HG02870 (cell line): Measurements from ENCODE around the gene BLOC1S1.
"Not testable (repeated sequence)": the region's sequence is repeated elsewhere in the genome, so short reads cannot be mapped to it uniquely, and the experiment has no call there.

Source experiments
- ATAC-seq: cut with Tn5 transposase; IDR thresholded peaks from one replicate; pipeline ENCODE4 v1.9.1; 2021; ENCODE audit warnings: mild to moderate bottlenecking, moderate library complexity; ENCODE audit not compliant: unreplicated experiment

Gene BLOC1S1

GRCh38 chr12:55743406-55744339, 27.8 kb downstream of the BLOC1S1 start:
- peak; percentile 37 for ATAC-seq

- ATAC-seq, result no peak
Observed at GRCh38 chr12:55744340-55745030, 28.6 kb downstream of the BLOC1S1 start.

- no peak for ATAC-seq
Observed at GRCh38 chr12:55745361-55746173, 29.7 kb downstream of the BLOC1S1 start.

GRCh38 chr12:55746174-55746912, 30.5 kb downstream of the BLOC1S1 start:
- ATAC-seq, result no peak

- ATAC-seq, result no peak
Observed at GRCh38 chr12:55746913-55747231, 31.0 kb downstream of the BLOC1S1 start.

GRCh38 chr12:55748230-55748993, 32.6 kb downstream of the BLOC1S1 start:
- ATAC-seq, result no peak

- ATAC-seq, result no peak
Observed at GRCh38 chr12:55755246-55755645, 39.4 kb downstream of the BLOC1S1 start.

- no peak for ATAC-seq
Observed at GRCh38 chr12:55757701-55758100, 41.9 kb downstream of the BLOC1S1 start.

GRCh38 chr12:55758575-55758974, 42.7 kb downstream of the BLOC1S1 start:
- ATAC-seq, result not testable (repeated sequence)

- ATAC-seq, result no peak
Observed at GRCh38 chr12:55760663-55761062, 44.8 kb downstream of the BLOC1S1 start.

- ATAC-seq, result no peak
Observed at GRCh38 chr12:55762646-55763045, 46.8 kb downstream of the BLOC1S1 start.

GRCh38 chr12:55765736-55766290, 50.0 kb downstream of the BLOC1S1 start:
- ATAC-seq, result no peak

- ATAC-seq, result no peak
Observed at GRCh38 chr12:55767156-55767555, 51.3 kb downstream of the BLOC1S1 start.
